Dendritic cell treated with granulocyte-macrophage colony-stimulating factor and Interleukin-4, amounts not matched to agents 40 ng/mL and 50 ng/mL, for 4 days (primary cell): Measurements from ENCODE around the gene PARP11.

Source experiments
- H3K27ac Mint-ChIP-seq: one replicate; pipeline ENCODE4 v1.8.0; 2022; ENCODE audit warnings: mild to moderate bottlenecking, mixed read lengths
- H3K27me3 Mint-ChIP-seq: one replicate; pipeline ENCODE4 v1.8.0; 2022; ENCODE audit warnings: mild to moderate bottlenecking, mixed read lengths
- H3K36me3 Mint-ChIP-seq: one replicate; pipeline ENCODE4 v1.8.0; 2022; ENCODE audit warnings: low read depth, mixed read lengths
- H3K4me1 Mint-ChIP-seq: one replicate; pipeline ENCODE4 v1.8.0; 2022; ENCODE audit warnings: low read depth, mixed read lengths
- H3K4me3 Mint-ChIP-seq: one replicate; pipeline ENCODE4 v1.8.0; 2022; ENCODE audit warnings: mild to moderate bottlenecking, moderate library complexity, mixed read lengths
- H3K9me3 Mint-ChIP-seq: one replicate; pipeline ENCODE4 v1.8.0; 2022; ENCODE audit warnings: mixed read lengths
- intact Hi-C: fragments of 100-400 bp; cut with micrococcal nuclease; formaldehyde crosslinking; loops from one replicate; pipeline ENCODE4 v1.15.0; 2022

Gene PARP11

DNA sequence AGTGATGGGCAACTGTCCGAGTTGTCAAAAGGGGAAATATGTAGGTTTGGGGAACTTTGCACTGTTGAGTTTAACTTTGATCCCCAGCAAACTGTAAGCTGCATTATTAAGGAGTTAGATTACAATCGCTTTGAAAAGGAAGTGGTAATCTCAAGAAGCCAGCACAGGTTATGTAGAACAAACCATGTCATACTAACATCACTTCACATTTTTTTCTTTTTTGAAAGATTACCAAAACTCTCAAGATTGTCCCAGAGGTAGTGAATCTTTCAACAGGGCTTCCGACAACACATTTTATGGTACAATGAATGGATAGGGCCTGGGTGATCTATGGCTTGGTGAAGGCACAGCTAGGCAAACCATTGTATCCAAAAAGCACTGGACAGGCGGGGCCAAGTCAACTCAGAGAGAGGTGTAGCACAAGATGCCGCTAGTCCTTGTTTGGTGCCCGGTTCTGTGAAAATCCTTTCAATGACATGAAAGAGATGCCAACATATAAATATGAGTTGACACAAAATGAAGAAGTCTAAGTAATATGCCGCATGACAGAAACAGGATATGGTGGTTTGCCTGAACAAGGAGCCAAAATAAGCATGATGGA is 24.3 kb upstream of the PARP11 start:
- Mint-ChIP-seq H3K9me3 (no peaks in the 10 kb centered on the region), H3K36me3 (no peaks in the 10 kb centered on the region), H3K27ac (peak overlapping the region; percentile 94), H3K4me3 (peak overlapping the region; percentile 13), H3K27me3 (no peaks in the 10 kb centered on the region), H3K4me1 (peaks cover 11% of the 10 kb centered on the region)
- intact Hi-C loops = loop anchor here (2.0 kb wide), 1 partner anchor 49 kb away; no protein-coding TSS in a partner anchor

- H3K4me3 Mint-ChIP-seq = peak overlapping the region; percentile 28
These were observed 23.7 kb upstream of the PARP11 start for GRCh38 chr12:3896801-3897351.

DNA sequence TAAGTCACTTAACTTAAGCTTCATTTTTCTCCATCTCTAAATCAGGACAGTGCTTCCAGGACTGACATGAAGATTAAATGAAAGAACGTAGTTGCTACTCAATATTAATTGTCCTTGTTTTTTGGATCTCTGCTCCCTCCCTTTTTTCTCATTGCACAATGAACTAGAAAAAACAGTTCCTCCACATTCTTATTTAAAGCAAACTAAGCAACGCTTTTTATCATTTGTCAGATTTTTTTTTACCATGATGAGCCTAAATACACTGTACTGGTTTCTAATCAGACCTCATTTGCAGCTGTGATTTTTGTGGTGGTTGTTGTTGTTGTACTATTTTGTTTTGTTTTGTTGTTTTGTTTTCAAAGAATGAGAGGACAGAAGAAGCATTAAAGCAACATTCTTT is 23.2 kb upstream of the PARP11 start:
- H3K27ac Mint-ChIP-seq = peak overlapping the region; percentile 94
- intact Hi-C loops = loop anchor here (2.0 kb wide), 1 partner anchor 50 kb away; no protein-coding TSS in a partner anchor
- H3K36me3 Mint-ChIP-seq = no peaks in the 10 kb centered on the region
- no peaks in the 10 kb centered on the region for H3K27me3 Mint-ChIP-seq
- peaks cover 11% of the 10 kb centered on the region for H3K4me1 Mint-ChIP-seq
- H3K4me3 Mint-ChIP-seq = peak overlapping the region; percentile 28
- H3K9me3 Mint-ChIP-seq = no peaks in the 10 kb centered on the region

More at GRCh38 chr12:3896801-3897351, 23.7 kb upstream of the PARP11 start:
- Mint-ChIP-seq H3K27me3 (no peaks in the 10 kb centered on the region), H3K27ac (peak overlapping the region; percentile 94), H3K4me1 (peaks cover 11% of the 10 kb centered on the region), H3K9me3 (no peaks in the 10 kb centered on the region), H3K36me3 (no peaks in the 10 kb centered on the region)
- intact Hi-C loops = loop anchor here (2.0 kb wide), 1 partner anchor 50 kb away; no protein-coding TSS in a partner anchor

GRCh38 chr12:3892631-3893030 is 19.4 kb upstream of the PARP11 start:
- H3K27me3 Mint-ChIP-seq = no peaks in the 10 kb centered on the region
- no peak overlapping the region for H3K4me3 Mint-ChIP-seq
- intact Hi-C loops = no loop called here
- H3K36me3 Mint-ChIP-seq = no peaks in the 10 kb centered on the region
- H3K9me3 Mint-ChIP-seq = no peaks in the 10 kb centered on the region
- no peak overlapping the region for H3K27ac Mint-ChIP-seq
- no peaks in the 10 kb centered on the region for H3K4me1 Mint-ChIP-seq

- no peak overlapping the region for H3K4me3 Mint-ChIP-seq
- intact Hi-C loops = no loop called here
- H3K4me1 Mint-ChIP-seq = no peaks in the 10 kb centered on the region
- no peak overlapping the region for H3K27ac Mint-ChIP-seq
- no peaks in the 10 kb centered on the region for H3K36me3 Mint-ChIP-seq
- no peaks in the 10 kb centered on the region for H3K9me3 Mint-ChIP-seq
- H3K27me3 Mint-ChIP-seq = no peaks in the 10 kb centered on the region
These were observed 18.0 kb upstream of the PARP11 start for GRCh38 chr12:3891201-3891600.

- H3K4me1 Mint-ChIP-seq = no peaks in the 10 kb centered on the region
- H3K27me3 Mint-ChIP-seq = peaks cover 11% of the 10 kb centered on the region
- peak overlapping the region; percentile 51 for H3K27ac Mint-ChIP-seq
- H3K4me3 Mint-ChIP-seq = no peak overlapping the region
- intact Hi-C loops = loop anchor here (10.0 kb wide), 1 partner anchor 216 kb away; no protein-coding TSS in a partner anchor
- H3K36me3 Mint-ChIP-seq = no peaks in the 10 kb centered on the region
- H3K9me3 Mint-ChIP-seq = no peaks in the 10 kb centered on the region
These were observed 15.5 kb upstream of the PARP11 start for GRCh38 chr12:3888659-3889058.

DNA sequence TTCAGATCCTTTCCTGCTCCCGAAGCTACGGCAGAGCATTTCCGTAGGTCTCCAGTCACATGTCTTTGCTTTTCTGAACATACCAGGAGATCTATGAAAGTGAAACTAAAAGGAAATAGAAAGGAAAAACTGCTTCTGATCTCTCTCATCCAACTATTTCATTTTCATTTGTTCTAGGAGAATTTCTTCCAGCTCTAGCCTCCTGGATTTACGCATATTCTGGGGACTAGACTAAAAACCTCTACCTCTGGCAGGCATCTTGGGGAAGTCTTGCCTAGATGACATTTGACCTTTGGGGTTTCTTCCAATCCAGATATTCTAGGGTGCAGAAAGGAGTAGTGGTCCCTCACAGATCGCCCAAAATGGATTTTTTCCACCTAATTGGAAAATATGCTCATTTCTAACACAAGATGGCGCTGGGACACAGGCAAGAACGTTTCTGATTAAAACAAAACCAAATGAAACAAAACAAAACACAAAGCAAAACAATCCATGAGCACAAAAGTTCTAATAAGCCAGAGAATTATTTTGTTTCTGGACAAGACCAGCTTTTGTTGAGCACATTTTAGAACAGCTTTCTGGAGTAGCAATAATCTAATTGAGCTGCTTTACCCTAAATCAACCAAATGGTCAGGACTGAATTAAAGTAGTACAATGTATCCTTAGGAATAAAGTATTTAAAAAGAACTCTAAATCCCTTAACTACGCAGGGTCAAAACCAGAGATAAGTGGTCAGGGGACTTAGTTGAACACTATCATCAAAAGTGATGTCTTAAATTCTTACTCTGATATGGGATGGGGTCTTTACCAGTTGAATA is 12.3 kb upstream of the PARP11 start:
- Mint-ChIP-seq H3K4me3 (no peak overlapping the region), H3K36me3 (no peaks in the 10 kb centered on the region), H3K4me1 (no peaks in the 10 kb centered on the region), H3K9me3 (no peaks in the 10 kb centered on the region), H3K27ac (no peak overlapping the region), H3K27me3 (peaks cover 13% of the 10 kb centered on the region)
- intact Hi-C loops = loop anchor here (1.0 to 10.0 kb wide), 5 partner anchors 77 to 391 kb away; no protein-coding TSS in a partner anchor

DNA sequence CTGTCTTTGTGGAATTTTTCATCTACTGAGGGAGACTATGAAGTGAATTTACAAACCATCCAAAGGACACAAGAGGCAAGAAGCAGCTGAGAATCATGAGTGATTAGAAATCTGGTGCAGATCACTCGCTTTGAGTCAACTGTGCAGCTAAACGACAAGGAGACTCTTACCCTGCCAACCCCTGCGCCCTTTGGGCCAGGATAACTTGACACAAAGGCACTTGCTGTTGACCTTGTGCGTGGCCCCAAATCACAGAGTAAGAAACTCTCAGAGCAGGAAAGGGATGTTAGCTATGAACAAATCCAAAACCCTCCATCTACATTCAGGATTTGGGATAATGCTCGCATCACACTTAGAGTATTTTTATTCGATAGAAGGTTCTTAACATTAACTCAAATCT is 11.5 kb upstream of the PARP11 start:
- Mint-ChIP-seq H3K36me3 (no peaks in the 10 kb centered on the region), H3K9me3 (no peaks in the 10 kb centered on the region), H3K4me3 (no peak overlapping the region), H3K27ac (no peak overlapping the region), H3K27me3 (peaks cover 15% of the 10 kb centered on the region), H3K4me1 (no peaks in the 10 kb centered on the region)
- intact Hi-C loops = loop anchor here (1.0 to 10.0 kb wide), 4 partner anchors 78 to 392 kb away; no protein-coding TSS in a partner anchor

DNA sequence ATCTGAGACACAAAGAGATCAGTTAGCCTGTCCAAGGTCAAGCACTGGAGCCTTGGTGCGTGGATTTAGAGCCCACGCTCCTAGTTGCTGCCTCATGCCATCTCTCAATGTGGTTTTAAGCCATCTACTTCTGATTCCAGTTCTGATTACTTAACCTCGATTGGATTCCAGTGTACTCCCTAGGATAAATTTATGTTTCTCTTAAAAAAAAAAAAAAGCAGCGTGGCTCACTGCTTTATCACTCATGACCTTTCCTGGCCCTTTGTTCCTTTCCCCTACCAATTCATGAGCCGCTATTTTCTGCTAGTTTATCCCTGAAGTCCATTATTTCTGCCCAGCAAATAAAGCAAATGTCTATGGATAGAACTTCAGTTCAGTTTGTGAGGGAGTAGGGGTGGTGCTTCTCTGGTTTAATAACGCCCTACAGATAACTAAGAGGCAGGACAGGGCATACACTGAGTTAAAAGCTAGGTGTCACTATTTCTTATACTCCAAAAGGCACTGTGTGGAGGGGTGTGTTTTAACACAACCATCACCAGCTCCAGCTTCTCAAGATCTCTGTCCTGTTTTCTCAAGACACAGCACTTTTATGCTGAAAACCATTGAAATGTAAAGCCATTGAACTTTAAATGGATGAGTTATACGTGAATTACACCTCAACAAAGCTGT is 9.8 kb upstream of the PARP11 start:
- H3K36me3 Mint-ChIP-seq = no peaks in the 10 kb centered on the region
- no peak overlapping the region for H3K4me3 Mint-ChIP-seq
- no peak overlapping the region for H3K27ac Mint-ChIP-seq
- H3K27me3 Mint-ChIP-seq = peaks cover 15% of the 10 kb centered on the region
- H3K4me1 Mint-ChIP-seq = no peaks in the 10 kb centered on the region
- no peaks in the 10 kb centered on the region for H3K9me3 Mint-ChIP-seq
- intact Hi-C loops = loop anchor here (10.0 kb wide), 1 partner anchor 222 kb away; no protein-coding TSS in a partner anchor

DNA sequence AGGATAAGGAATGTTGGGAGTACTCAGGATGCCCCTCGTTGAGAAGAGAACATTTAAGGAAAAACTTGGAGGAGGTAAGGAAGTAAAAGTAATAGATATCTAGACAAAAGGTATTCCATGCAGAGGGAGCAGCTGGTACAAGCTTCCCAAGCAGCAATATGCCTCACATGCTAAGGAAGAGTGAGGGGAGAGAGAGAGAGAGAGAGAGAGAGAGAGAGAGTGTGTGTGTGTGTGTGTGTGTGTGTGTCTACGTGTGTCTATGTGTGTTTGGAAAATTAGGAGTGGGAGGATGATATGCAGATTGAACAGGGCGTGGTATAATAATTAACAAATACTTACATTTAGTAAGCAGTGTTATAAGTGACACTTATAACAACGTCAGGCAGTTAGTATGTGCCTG is 9.2 kb upstream of the PARP11 start:
- H3K27me3 Mint-ChIP-seq = peaks cover 16% of the 10 kb centered on the region
- no peak overlapping the region for H3K27ac Mint-ChIP-seq
- intact Hi-C loops = loop anchor here (10.0 kb wide), 1 partner anchor 222 kb away; no protein-coding TSS in a partner anchor
- H3K4me1 Mint-ChIP-seq = no peaks in the 10 kb centered on the region
- H3K36me3 Mint-ChIP-seq = no peaks in the 10 kb centered on the region
- no peak overlapping the region for H3K4me3 Mint-ChIP-seq
- H3K9me3 Mint-ChIP-seq = no peaks in the 10 kb centered on the region

DNA sequence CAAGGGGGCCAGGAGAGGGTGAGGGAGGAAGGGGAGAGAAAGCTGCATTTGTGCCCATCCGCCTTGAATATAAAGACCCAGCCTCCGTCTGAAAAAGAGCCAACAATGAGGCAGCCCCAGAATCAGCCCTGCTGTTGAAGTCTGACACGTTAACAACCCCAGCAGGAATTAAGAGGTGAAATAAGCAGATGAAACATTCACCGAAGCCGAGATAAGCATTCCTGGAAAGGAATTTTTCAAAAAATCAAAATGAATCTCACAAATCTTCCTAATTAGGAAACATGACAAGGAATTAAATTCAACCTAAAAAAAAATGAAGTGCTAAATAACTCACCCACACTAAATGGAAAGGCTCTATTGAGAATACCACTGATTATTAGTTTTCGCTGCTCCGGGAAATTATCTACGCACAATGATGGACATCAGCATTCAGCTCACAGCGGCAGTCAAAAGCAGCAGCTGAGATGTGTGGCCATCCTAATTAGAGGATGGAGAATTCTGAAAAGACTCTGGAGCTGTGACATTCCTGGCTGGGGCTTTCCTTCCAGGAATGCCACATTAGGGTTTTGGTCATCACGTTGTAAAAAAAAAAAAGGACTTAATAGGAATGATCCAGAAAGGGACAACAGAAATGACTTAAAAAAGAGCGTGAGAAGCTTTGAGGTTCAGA is 8.2 kb upstream of the PARP11 start:
- peaks cover 16% of the 10 kb centered on the region for H3K27me3 Mint-ChIP-seq
- H3K9me3 Mint-ChIP-seq = no peaks in the 10 kb centered on the region
- no peaks in the 10 kb centered on the region for H3K36me3 Mint-ChIP-seq
- H3K27ac Mint-ChIP-seq = no peak overlapping the region
- H3K4me1 Mint-ChIP-seq = no peaks in the 10 kb centered on the region
- H3K4me3 Mint-ChIP-seq = no peak overlapping the region
- intact Hi-C loops = loop anchor here (10.0 kb wide), 1 partner anchor 223 kb away; no protein-coding TSS in a partner anchor

DNA sequence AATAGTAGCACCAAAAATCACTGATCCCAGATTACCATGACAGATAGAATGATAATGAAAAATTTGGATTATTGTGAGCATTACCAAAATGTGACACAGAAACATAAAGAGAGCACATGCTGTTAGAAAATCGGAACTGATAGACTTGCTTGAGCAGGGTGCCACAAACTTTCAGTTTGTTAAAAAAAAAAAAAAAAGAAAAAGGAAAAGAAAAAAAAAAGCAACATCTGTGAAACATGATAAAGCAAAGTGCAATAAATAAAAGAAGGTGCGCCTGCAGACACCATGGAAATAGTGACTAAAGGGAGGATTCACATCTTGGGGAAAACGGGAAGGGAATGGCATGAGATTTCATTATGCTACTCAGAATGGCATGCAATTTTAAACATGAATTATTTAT is 6.6 kb upstream of the PARP11 start:
- no peaks in the 10 kb centered on the region for H3K9me3 Mint-ChIP-seq
- no peak overlapping the region for H3K4me3 Mint-ChIP-seq
- H3K27me3 Mint-ChIP-seq = peaks cover 15% of the 10 kb centered on the region
- H3K4me1 Mint-ChIP-seq = peaks cover 5% of the 10 kb centered on the region
- no peaks in the 10 kb centered on the region for H3K36me3 Mint-ChIP-seq
- no peak overlapping the region for H3K27ac Mint-ChIP-seq
- intact Hi-C loops = loop anchor here (10.0 kb wide), 1 partner anchor 225 kb away; no protein-coding TSS in a partner anchor

GRCh38 chr12:3871356-3871755 is 1.8 kb downstream of the PARP11 start:
- peaks cover 9% of the 10 kb centered on the region for H3K36me3 Mint-ChIP-seq
- peak overlapping the region; percentile 96 for H3K27ac Mint-ChIP-seq
- H3K27me3 Mint-ChIP-seq = no peaks in the 10 kb centered on the region
- H3K4me1 Mint-ChIP-seq = peaks cover 42% of the 10 kb centered on the region
- H3K9me3 Mint-ChIP-seq = peaks cover 2% of the 10 kb centered on the region
- peak overlapping the region; percentile 44 for H3K4me3 Mint-ChIP-seq
- intact Hi-C loops = loop anchor here (5.0 kb wide), 4 partner anchors 401 to 666 kb away; partner anchors contain the start of genes CCND2, RAD51AP1 and TIGAR
